Mesendoderm (in vitro differentiated cells): Measurements from ENCODE around the gene IPPK.
"Not testable (repeated sequence)": the region's sequence is repeated elsewhere in the genome, so short reads cannot be mapped to it uniquely, and the experiment has no call there.

ENCODE experiments used
- DNase-seq: peaks from one replicate; pipeline ENCODE4 v3.0.0; 2013
- H2AK5ac ChIP-seq: 2 replicates; pipeline ENCODE4 v1.6.1; 2013; ENCODE audit warnings: low read length, inconsistent platforms
- H2BK120ac ChIP-seq: 2 replicates; pipeline ENCODE4 v1.6.1; 2013; ENCODE audit warnings: low read depth, mild to moderate bottlenecking, low read length, moderate library complexity, mixed read lengths
- H2BK15ac ChIP-seq: replicated peaks from 2 replicates; pipeline ENCODE4 v1.6.1; 2013; ENCODE audit warnings: low read depth, mild to moderate bottlenecking, moderate library complexity
- H2BK5ac ChIP-seq: 2 replicates; pipeline ENCODE4 v1.6.1; 2013; ENCODE audit warnings: low read length, inconsistent platforms
- H3K18ac ChIP-seq: 2 replicates; pipeline ENCODE4 v1.6.1; 2013; ENCODE audit warnings: mild to moderate bottlenecking, low read length, mixed read lengths
- H3K23ac ChIP-seq: one replicate; pipeline ENCODE4 v1.6.1; 2013; ENCODE audit warnings: low read length
- H3K27ac ChIP-seq: 2 replicates; pipeline ENCODE4 v1.5.1; 2013; ENCODE audit warnings: low read depth, mild to moderate bottlenecking, inconsistent platforms, low read length, moderate library complexity
- H3K27me3 ChIP-seq: 2 replicates; pipeline ENCODE4 v1.6.1; 2013; ENCODE audit warnings: low read length, control low read depth, mild to moderate bottlenecking, inconsistent platforms; ENCODE audit not compliant: insufficient read depth, poor library complexity
- H3K36me3 ChIP-seq: 2 replicates; pipeline ENCODE4 v1.6.1; 2013; ENCODE audit warnings: low read length, inconsistent platforms; ENCODE audit not compliant: control insufficient read depth, insufficient read depth
- H3K4ac ChIP-seq: one replicate; pipeline ENCODE4 v1.6.1; 2013; ENCODE audit warnings: low read depth, mild to moderate bottlenecking, low read length, moderate library complexity
- H3K4me1 ChIP-seq: 2 replicates; pipeline ENCODE4 v1.6.1; 2013; ENCODE audit warnings: low read depth, low read length, inconsistent platforms; ENCODE audit not compliant: control insufficient read depth
- H3K4me2 ChIP-seq: 2 replicates; pipeline ENCODE4 v1.6.1; 2013; ENCODE audit warnings: low read length
- H3K4me3 ChIP-seq: 2 replicates; pipeline ENCODE4 v1.5.1; 2013; ENCODE audit warnings: mild to moderate bottlenecking, low read length
- H3K56ac ChIP-seq: one replicate; pipeline ENCODE4 v1.6.1; 2013; ENCODE audit warnings: low read length
- H3K79me1 ChIP-seq: 2 replicates; pipeline ENCODE4 v1.6.1; 2013; ENCODE audit warnings: low read length, inconsistent platforms
- H3K79me2 ChIP-seq: 2 replicates; pipeline ENCODE4 v1.6.1; 2013; ENCODE audit warnings: mild to moderate bottlenecking, low read length; ENCODE audit not compliant: control insufficient read depth, insufficient read depth
- H3K9ac ChIP-seq: 2 replicates; pipeline ENCODE4 v1.6.1; 2013; ENCODE audit warnings: low read length, inconsistent platforms
- H4K5ac ChIP-seq: one replicate; pipeline ENCODE4 v1.6.1; 2013; ENCODE audit warnings: low read length
- H4K8ac ChIP-seq: one replicate; pipeline ENCODE4 v1.6.1; 2013; ENCODE audit warnings: low read depth, mild to moderate bottlenecking, control low read depth, low read length, moderate library complexity
- WGBS: extraction: QIAGEN DNeasy Blood & Tissue Kit; methylation state at CpG from one replicate; pipeline ENCODE4 v1.1.7; 2013; ENCODE audit warnings: low lambda C conversion rate, missing lambda C conversion rate; ENCODE audit not compliant: insufficient coverage; ENCODE audit errors: extremely low coverage; 5-methylcytosine and 5-hydroxymethylcytosine counted together

Gene IPPK

DNA sequence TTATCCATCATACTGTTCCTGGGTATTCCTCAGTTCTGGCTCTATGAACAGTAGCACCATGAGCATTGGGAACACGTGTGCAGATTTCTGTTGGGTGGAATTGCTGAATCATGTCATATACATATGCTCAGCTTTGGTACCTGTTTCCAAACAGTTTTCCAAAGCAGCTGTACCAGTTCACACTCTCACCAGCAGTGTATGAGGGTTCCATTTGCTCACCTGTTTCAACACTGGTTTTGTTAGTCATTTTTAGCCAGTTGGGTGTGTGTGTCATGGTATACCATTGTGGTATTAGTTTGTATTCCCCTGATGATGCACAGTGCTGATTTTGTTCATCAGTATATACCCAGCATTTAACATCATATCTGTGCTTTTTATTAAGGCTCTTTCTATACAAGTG, 77.4 kb downstream of the IPPK start:
- no peak overlapping the region for H2AK5ac ChIP-seq
- H2BK5ac ChIP-seq = no peak overlapping the region
- no CpG with 5 or more reads among the region's 1 CpG for WGBS
- H3K23ac ChIP-seq = no peak overlapping the region
- H3K27me3 ChIP-seq = no peaks in the 10 kb centered on the region
- H3K4ac ChIP-seq = no peak overlapping the region
- no peak overlapping the region for H2BK15ac ChIP-seq
- H3K4me2 ChIP-seq = no peak overlapping the region
- DNase-seq = no peak
- H4K8ac ChIP-seq = no peak overlapping the region
- H2BK120ac ChIP-seq = no peak overlapping the region
- H3K18ac ChIP-seq = no peak overlapping the region
- H3K56ac ChIP-seq = no peak overlapping the region
- H3K36me3 ChIP-seq = no peaks in the 10 kb centered on the region
- no peaks in the 10 kb centered on the region for H3K4me1 ChIP-seq
- no peak overlapping the region for H4K5ac ChIP-seq
- no peak overlapping the region for H3K9ac ChIP-seq
- H3K79me1 ChIP-seq = no peaks in the 10 kb centered on the region
- no peaks in the 10 kb centered on the region for H3K79me2 ChIP-seq
- H3K4me3 ChIP-seq = no peak overlapping the region
- H3K27ac ChIP-seq = no peak overlapping the region

GRCh38 chr9:92590377-92590776, 79.6 kb downstream of the IPPK start:
- no peaks in the 10 kb centered on the region for H3K79me1 ChIP-seq
- no peak for DNase-seq
- no peak overlapping the region for H3K18ac ChIP-seq
- no peaks in the 10 kb centered on the region for H3K79me2 ChIP-seq
- no peak overlapping the region for H3K4me3 ChIP-seq
- H2BK15ac ChIP-seq = no peak overlapping the region
- no peak overlapping the region for H2BK120ac ChIP-seq
- no peak overlapping the region for H3K23ac ChIP-seq
- no peak overlapping the region for H4K5ac ChIP-seq
- H3K27me3 ChIP-seq = no peaks in the 10 kb centered on the region
- H3K27ac ChIP-seq = no peak overlapping the region
- no peak overlapping the region for H2BK5ac ChIP-seq
- H4K8ac ChIP-seq = no peak overlapping the region
- H3K9ac ChIP-seq = no peak overlapping the region
- H3K4me1 ChIP-seq = no peaks in the 10 kb centered on the region
- no peak overlapping the region for H2AK5ac ChIP-seq
- WGBS = no CpG with 5 or more reads among the region's 3 CpGs
- H3K4ac ChIP-seq = no peak overlapping the region
- H3K56ac ChIP-seq = no peak overlapping the region
- no peak overlapping the region for H3K4me2 ChIP-seq
- H3K36me3 ChIP-seq = no peaks in the 10 kb centered on the region

GRCh38 chr9:92589923-92590322, 80.0 kb downstream of the IPPK start:
- no peak overlapping the region for H2AK5ac ChIP-seq
- H4K5ac ChIP-seq = no peak overlapping the region
- H3K27ac ChIP-seq = no peak overlapping the region
- no peak for DNase-seq
- H2BK120ac ChIP-seq = no peak overlapping the region
- no peak overlapping the region for H3K9ac ChIP-seq
- H2BK5ac ChIP-seq = no peak overlapping the region
- no peaks in the 10 kb centered on the region for H3K27me3 ChIP-seq
- no peak overlapping the region for H3K56ac ChIP-seq
- H3K4ac ChIP-seq = no peak overlapping the region
- no peaks in the 10 kb centered on the region for H3K4me1 ChIP-seq
- H3K18ac ChIP-seq = no peak overlapping the region
- no peaks in the 10 kb centered on the region for H3K79me1 ChIP-seq
- no CpG with 5 or more reads among the region's 1 CpG for WGBS
- no peak overlapping the region for H2BK15ac ChIP-seq
- H3K79me2 ChIP-seq = no peaks in the 10 kb centered on the region
- H3K4me3 ChIP-seq = no peak overlapping the region
- H3K23ac ChIP-seq = no peak overlapping the region
- no peaks in the 10 kb centered on the region for H3K36me3 ChIP-seq
- H4K8ac ChIP-seq = no peak overlapping the region
- H3K4me2 ChIP-seq = no peak overlapping the region

GRCh38 chr9:92576175-92576574, 93.8 kb downstream of the IPPK start:
- no peak overlapping the region for H2BK15ac ChIP-seq
- no peak overlapping the region for H4K5ac ChIP-seq
- no peak overlapping the region for H2BK120ac ChIP-seq
- H3K4me3 ChIP-seq = no peak overlapping the region
- H3K56ac ChIP-seq = no peak overlapping the region
- H3K9ac ChIP-seq = no peak overlapping the region
- no peak for DNase-seq
- H3K79me1 ChIP-seq = no peaks in the 10 kb centered on the region
- no peak overlapping the region for H3K18ac ChIP-seq
- H3K27me3 ChIP-seq = no peaks in the 10 kb centered on the region
- H3K4ac ChIP-seq = no peak overlapping the region
- H3K4me1 ChIP-seq = no peaks in the 10 kb centered on the region
- H2AK5ac ChIP-seq = no peak overlapping the region
- WGBS = no CpG with 5 or more reads among the region's 1 CpG
- no peak overlapping the region for H2BK5ac ChIP-seq
- H4K8ac ChIP-seq = no peak overlapping the region
- no peaks in the 10 kb centered on the region for H3K36me3 ChIP-seq
- H3K4me2 ChIP-seq = no peak overlapping the region
- no peaks in the 10 kb centered on the region for H3K79me2 ChIP-seq
- no peak overlapping the region for H3K23ac ChIP-seq
- H3K27ac ChIP-seq = no peak overlapping the region

DNA sequence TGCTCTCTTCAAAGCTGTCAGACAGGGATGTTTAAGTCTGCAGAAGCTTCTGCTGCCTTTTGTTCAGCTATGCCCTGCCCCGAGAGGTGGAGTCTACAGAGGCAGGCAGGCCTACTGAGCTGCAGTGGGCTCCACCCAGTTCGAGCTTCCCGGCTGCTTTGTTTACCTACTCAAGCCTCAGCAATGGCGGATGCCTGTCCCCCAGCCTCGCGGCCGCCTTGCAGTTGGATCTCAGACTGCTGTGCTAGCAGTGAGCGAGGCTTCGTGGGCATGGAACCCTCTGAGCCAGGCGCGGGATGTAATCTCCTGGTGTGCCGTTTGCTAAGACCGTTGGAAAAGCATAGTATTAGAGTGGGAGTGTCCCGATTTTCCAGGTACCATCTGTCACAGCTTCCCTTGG, 96.3 kb downstream of the IPPK start:
- not testable (repeated sequence) for H3K9ac ChIP-seq
- WGBS = no CpG with 5 or more reads among the region's 14 CpGs

DNA sequence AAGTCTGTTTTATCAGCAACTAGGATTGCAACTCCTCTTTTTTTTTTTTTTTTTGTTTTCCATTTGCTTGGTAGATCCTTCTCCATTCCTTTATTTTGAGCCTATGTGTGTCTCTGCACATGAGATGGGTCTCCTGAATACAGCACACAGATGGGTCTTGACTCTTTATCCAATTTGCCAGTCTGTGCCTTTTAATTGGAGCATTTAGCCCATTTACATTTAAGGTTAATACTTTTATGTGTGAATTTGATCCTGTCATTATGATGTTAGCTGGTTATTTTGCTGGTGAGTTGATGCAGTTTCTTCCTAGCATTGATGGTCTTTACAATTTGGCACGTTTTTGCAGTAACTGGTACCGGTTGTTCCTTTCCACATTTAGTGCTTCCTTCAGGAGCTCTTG, 98.1 kb downstream of the IPPK start:
- WGBS = no CpG with 5 or more reads among the region's 2 CpGs
- not testable (repeated sequence) for DNase-seq

More for the DNA sequence above, 96.3 kb downstream of the IPPK start:
- not testable (repeated sequence) for DNase-seq, H2BK120ac ChIP-seq, H3K4me1 ChIP-seq, H3K79me1 ChIP-seq, H2AK5ac ChIP-seq, H3K27ac ChIP-seq, H4K5ac ChIP-seq, H3K4ac ChIP-seq, H3K79me2 ChIP-seq, H3K36me3 ChIP-seq, H3K4me3 ChIP-seq, H2BK15ac ChIP-seq, H3K18ac ChIP-seq, H2BK5ac ChIP-seq, H4K8ac ChIP-seq, H3K56ac ChIP-seq, H3K27me3 ChIP-seq, H3K23ac ChIP-seq, H3K4me2 ChIP-seq

More for the DNA sequence above, 98.1 kb downstream of the IPPK start:
- not testable (repeated sequence) for H3K79me1 ChIP-seq, H2BK15ac ChIP-seq, H3K56ac ChIP-seq, H3K4me1 ChIP-seq, H3K23ac ChIP-seq, H3K18ac ChIP-seq, H3K36me3 ChIP-seq, H3K79me2 ChIP-seq, H4K8ac ChIP-seq, H3K9ac ChIP-seq, H3K27me3 ChIP-seq, H3K4me2 ChIP-seq, H2BK5ac ChIP-seq, H2BK120ac ChIP-seq, H4K5ac ChIP-seq, H3K4ac ChIP-seq, H3K27ac ChIP-seq, H3K4me3 ChIP-seq, H2AK5ac ChIP-seq
